ENCODE data around the gene SUMF1. TPM values are rescaled to one million over a fixed set of nuclear protein-coding genes. Genes with fewer than 3 reads are reported as not detected.
A peak's percentile ranks its signal among the peaks of the same experiment; 100 is the strongest.

SUMF1 gene
- total RNA-seq, 1 experiment from 2014 or later, result 26.6 TPM

GRCh38 chr3:4338751-4339150 lies 128.3 kb downstream of the SUMF1 start:
- Histone ChIP-seq H3K27me3 (ENCODE audit: insufficient read depth, low read length) (no peaks in the 10 kb centered on the region), H3K36me3 (ENCODE audit: control insufficient read depth in 1 of 2, insufficient read depth in 2 of 2, low read length in 2 of 2) (no peaks in the 10 kb centered on the region), H3K9me3 (ENCODE audit: control insufficient read depth in 1 of 2, insufficient read depth in 1 of 2, low read depth in 1 of 2, low read length in 2 of 2) (no peaks in the 10 kb centered on the region), H4K20me1 (ENCODE audit: insufficient read depth) (no peaks in the 10 kb centered on the region), H2AFZ (ENCODE audit: low read depth, low read length, poor library complexity, severe bottlenecking) (no peak overlapping the region), H3K4me1 (ENCODE audit: control insufficient read depth in 1 of 2, insufficient read depth in 2 of 2, low read length in 2 of 2) (no peaks in the 10 kb centered on the region), H3K4me2 (ENCODE audit: low read length) (no peak overlapping the region), H3K9me2 (ENCODE audit: insufficient read depth) (no peaks in the 10 kb centered on the region), H3K79me2 (ENCODE audit: insufficient read depth, low read length) (no peaks in the 10 kb centered on the region), H3K27ac (ENCODE audit: low read depth, low read length) (no peak overlapping the region), H3K9ac (ENCODE audit: low read length) (no peak overlapping the region), H3K4me3 (replicated peaks in 1 of 2; ENCODE audit: low read depth in 1 of 2, low read length in 2 of 2) (no peak overlapping the region)
- ATAC-seq (peak; percentile 69; the same call in 1 of the 2 replicates), DNase-seq (ENCODE audit: low read depth, low spot score) (no peak)
- BruUV-seq (replicated peaks), result no TSS peak
- ChIA-PET POLR2A (no interaction called here), CTCF (no interaction called here), RAD21 (ENCODE audit: low non-redundant PET in 1 of 2, low total read pairs in 2 of 2, uncharacterized antibody in 2 of 2, unreplicated experiment in 2 of 2) (no interaction called here)
- intact Hi-C loops (cut with micrococcal nuclease), result no loop called here
- TF ChIP-seq ZBTB33 (IDR thresholded peaks at IDR 0.05; ENCODE audit: extremely low read depth, insufficient replicate concordance, low read length), result no peak
- peak in 1 of 3 experiments; percentile 6; a peak in 1 of 6 replicates for TF ChIP-seq CTCF (IDR thresholded peaks at IDR 0.05 in 2 of 3, conservative IDR thresholded peaks at IDR 0.05 in 1 of 3; ENCODE audit: borderline replicate concordance in 1 of 3, insufficient read depth in 1 of 3, low read depth in 2 of 3, low read length in 2 of 3)
- TF ChIP-seq SIN3A (IDR thresholded peaks at IDR 0.05; ENCODE audit: low read depth), result no peak
- no peak for TF ChIP-seq SRF (IDR thresholded peaks at IDR 0.05; ENCODE audit: low read depth)
- TF ChIP-seq FOSL1 (IDR thresholded peaks at IDR 0.05; ENCODE audit: low read depth), result no peak
